Breast epithelium (tissue), 4 donors: ENCODE data around the gene CYP2D6. TPM values are rescaled to one million over a fixed set of nuclear protein-coding genes. Genes with fewer than 3 reads are reported as not detected.

Experiments
- DNase-seq, 2 donors: peaks; one replicate each; pipeline ENCODE4 v3.0.0-alpha.2; 2019; ENCODE audit warnings: low spot score in 2 of 2
- H3K27ac ChIP-seq, 2 donors: fragments of 200-600 bp; sonication (generic) in 1 of 2; one replicate each; pipeline ENCODE4 v1.5.1; 2016 to 2019; ENCODE audit warnings: mild to moderate bottlenecking in 1 of 2
- H3K27me3 ChIP-seq, 2 donors: fragments of 200-600 bp; sonication (generic) in 1 of 2; one replicate each; pipeline versions ENCODE4 v1.5.1 to v1.6.0; 2017 to 2019; ENCODE audit warnings: control low read depth in 1 of 2, mild to moderate bottlenecking in 1 of 2
- H3K36me3 ChIP-seq: fragments of 200-600 bp; one replicate; pipeline ENCODE4 v1.5.1; 2019
- H3K4me1 ChIP-seq, 2 donors: fragments of 200-600 bp; sonication (generic); one replicate each; pipeline ENCODE4 v1.5.1; 2016 to 2019; ENCODE audit warnings: control low read depth in 1 of 2
- H3K4me3 ChIP-seq, 3 donors: fragments of 200-600 bp; sonication (generic); 1 replicate in 2 of 3; 2 replicates in 1 of 3; pipeline ENCODE4 v1.5.1; 2016 to 2019; ENCODE audit warnings: mild to moderate bottlenecking in 3 of 3, moderate library complexity in 2 of 3
- H3K9me3 ChIP-seq, 2 donors: fragments of 200-600 bp; sonication (generic) in 1 of 2; one replicate each; pipeline ENCODE4 v1.5.1; 2016 to 2019; ENCODE audit warnings: control low read depth in 1 of 2
- POLR2A ChIP-seq: fragments of 450-650 bp; IDR thresholded peaks from one replicate; pipeline ENCODE4 v1.6.1; 2016; ENCODE audit warnings: antibody characterized with exemption, mild to moderate bottlenecking, moderate library complexity
- POLR2AphosphoS5 ChIP-seq, 3 donors: sonication (generic); formaldehyde crosslinking; IDR thresholded peaks; one replicate each; pipeline ENCODE4 v1.6.1; 2017; ENCODE audit warnings: antibody characterized with exemption in 3 of 3
- intact Hi-C: fragments of 100-400 bp; cut with DNase I; formaldehyde crosslinking; loops from one replicate; pipeline ENCODE4 v1.15.1; 2023; ENCODE audit warnings: low total_unique reads
- total RNA-seq, 3 donors: library from RNA; depleted of rRNA; stranded (reverse); fragments of >200 nt; gene quantifications; one replicate each; pipeline ENCODE4 v1.1.0, GENCODE V29; 2016
- TF ChIP-seq, protein P1 (sequence below), 3 donors: fragments of 450-650 bp; IDR thresholded peaks; one replicate each; pipeline ENCODE4 v1.5.1; 2016 to 2017; ENCODE audit warnings: antibody characterized with exemption in 3 of 3, mild to moderate bottlenecking in 3 of 3, moderate library complexity in 3 of 3

Gene CYP2D6
- total RNA-seq, 3 donors from 2014 or later: 0.16 to 2.0 (median 0.73) TPM

DNA sequence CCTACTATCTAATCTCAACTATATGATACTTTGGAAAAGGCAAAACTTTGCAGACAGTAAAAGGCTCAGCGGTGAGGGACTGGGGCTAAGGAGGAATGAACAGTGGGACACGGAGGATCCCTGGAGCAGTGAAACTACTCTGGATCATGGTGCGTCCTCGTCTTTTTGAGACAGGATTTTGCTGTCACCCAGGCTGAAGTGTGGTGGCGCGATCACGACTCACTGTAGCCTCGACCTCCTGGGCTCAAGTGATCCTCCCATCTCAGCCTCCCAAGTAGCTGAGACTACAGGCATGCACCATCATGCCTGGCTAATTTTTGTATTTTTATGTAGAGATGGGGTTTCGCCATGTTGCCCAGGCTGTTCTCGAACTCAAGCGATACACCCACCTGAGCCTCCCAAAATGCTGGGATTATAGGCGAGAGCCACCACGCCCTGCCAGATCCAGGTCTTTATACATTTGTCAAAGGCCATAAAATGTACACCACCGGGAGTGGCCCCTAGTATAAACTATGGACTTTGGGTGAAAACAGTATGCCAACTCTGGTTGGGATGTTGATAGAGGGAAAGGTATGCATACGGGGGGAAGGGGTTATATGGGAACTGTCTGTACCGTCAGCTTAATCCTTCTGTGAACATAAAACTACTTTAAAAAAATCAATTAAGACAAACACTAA is 28.0 kb upstream of the CYP2D6 start:
- H3K9me3 ChIP-seq: no peaks in the 10 kb centered on the region
- no peaks in the 10 kb centered on the region for H3K4me1 ChIP-seq
- no peak overlapping the region for H3K27ac ChIP-seq
- intact Hi-C loops: no loop called here
- no peak for DNase-seq
- H3K4me3 ChIP-seq: no peak overlapping the region
- no peaks in the 10 kb centered on the region for H3K27me3 ChIP-seq
- TF ChIP-seq POLR2AphosphoS5 (IDR thresholded peaks at IDR 0.05): no peak
- TF ChIP-seq POLR2A: no peak
- TF ChIP-seq, protein P1, sequence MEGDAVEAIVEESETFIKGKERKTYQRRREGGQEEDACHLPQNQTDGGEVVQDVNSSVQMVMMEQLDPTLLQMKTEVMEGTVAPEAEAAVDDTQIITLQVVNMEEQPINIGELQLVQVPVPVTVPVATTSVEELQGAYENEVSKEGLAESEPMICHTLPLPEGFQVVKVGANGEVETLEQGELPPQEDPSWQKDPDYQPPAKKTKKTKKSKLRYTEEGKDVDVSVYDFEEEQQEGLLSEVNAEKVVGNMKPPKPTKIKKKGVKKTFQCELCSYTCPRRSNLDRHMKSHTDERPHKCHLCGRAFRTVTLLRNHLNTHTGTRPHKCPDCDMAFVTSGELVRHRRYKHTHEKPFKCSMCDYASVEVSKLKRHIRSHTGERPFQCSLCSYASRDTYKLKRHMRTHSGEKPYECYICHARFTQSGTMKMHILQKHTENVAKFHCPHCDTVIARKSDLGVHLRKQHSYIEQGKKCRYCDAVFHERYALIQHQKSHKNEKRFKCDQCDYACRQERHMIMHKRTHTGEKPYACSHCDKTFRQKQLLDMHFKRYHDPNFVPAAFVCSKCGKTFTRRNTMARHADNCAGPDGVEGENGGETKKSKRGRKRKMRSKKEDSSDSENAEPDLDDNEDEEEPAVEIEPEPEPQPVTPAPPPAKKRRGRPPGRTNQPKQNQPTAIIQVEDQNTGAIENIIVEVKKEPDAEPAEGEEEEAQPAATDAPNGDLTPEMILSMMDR (IDR thresholded peaks at IDR 0.05): no peak
- no peaks in the 10 kb centered on the region for H3K36me3 ChIP-seq

DNA sequence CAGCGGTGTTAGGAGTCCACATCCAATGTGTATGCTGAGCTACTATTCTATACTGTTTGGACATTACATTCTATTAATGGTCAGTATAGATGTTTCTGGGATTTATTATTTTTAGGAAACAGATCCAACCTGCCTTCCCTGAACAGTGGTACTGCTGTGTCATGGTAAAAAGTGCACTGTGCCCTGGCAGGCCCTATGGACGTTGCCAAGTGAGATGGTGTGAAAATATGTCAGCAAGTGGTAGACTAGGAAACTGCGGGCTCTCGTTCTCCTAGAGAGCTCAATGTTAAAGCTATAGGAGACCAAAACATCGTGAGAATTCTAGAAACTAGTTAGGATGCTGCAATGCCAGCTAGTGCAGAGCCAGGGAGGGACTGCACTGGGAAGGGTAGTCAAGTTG is 26.0 kb upstream of the CYP2D6 start:
- no peak overlapping the region for H3K4me3 ChIP-seq
- no peak for DNase-seq
- TF ChIP-seq POLR2AphosphoS5 (IDR thresholded peaks at IDR 0.05): no peak
- TF ChIP-seq, protein P1 (IDR thresholded peaks at IDR 0.05): no peak
- no peak for TF ChIP-seq POLR2A
- H3K9me3 ChIP-seq: no peaks in the 10 kb centered on the region
- no peaks in the 10 kb centered on the region for H3K27me3 ChIP-seq
- H3K4me1 ChIP-seq: no peaks in the 10 kb centered on the region
- intact Hi-C loops: no loop called here
- H3K27ac ChIP-seq: no peak overlapping the region
- no peaks in the 10 kb centered on the region for H3K36me3 ChIP-seq

DNA sequence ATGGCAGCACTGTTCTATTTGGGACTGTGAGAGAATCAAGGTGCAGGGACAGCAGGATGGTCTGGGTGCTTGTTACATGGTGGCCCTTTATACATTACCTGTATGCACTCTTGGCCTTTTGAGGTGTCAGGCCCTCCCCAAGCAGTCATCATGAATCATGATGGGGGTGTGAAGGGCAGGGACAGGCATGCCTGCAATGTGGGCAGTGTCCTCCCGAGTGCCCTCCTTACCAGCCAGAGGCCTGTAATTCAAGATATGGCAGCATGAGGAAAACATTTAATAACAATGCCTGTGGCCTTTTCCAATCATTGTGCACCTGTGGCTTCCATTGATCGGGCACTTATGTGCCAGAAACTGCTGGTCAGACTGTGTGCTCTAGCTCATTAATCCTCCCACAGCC is 25.5 kb upstream of the CYP2D6 start:
- intact Hi-C loops: no loop called here
- no peak for TF ChIP-seq POLR2AphosphoS5 (IDR thresholded peaks at IDR 0.05)
- TF ChIP-seq POLR2A: no peak
- TF ChIP-seq, protein P1 (IDR thresholded peaks at IDR 0.05): no peak
- H3K9me3 ChIP-seq: no peaks in the 10 kb centered on the region
- H3K4me3 ChIP-seq: no peak overlapping the region
- H3K27me3 ChIP-seq: no peaks in the 10 kb centered on the region
- H3K27ac ChIP-seq: no peak overlapping the region
- H3K4me1 ChIP-seq: no peaks in the 10 kb centered on the region
- no peaks in the 10 kb centered on the region for H3K36me3 ChIP-seq
- DNase-seq: no peak

DNA sequence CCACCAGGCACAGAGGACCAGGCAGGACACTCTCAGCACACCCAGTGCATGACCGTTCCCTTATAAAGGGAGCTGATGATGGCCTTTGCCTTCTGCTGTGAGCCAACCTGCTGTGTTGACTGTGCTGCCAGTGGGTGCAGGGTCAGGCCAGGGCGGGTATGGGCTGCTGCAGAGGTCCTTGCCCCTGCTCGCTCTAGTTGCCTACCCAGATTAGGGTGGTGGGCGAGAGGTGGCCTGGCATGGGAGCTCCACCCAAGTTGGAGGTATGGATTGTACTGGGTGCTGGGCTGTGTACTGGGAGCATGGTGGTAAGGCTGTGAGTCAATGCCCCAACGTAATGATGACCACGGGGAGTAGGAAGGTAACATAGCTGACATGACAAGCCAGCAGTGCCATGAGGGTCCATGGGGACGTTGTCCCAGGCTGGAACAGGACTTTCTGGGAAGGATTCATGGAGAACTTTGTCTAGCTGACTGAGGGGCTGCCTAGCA is 24.5 kb upstream of the CYP2D6 start:
- intact Hi-C loops: no loop called here
- Histone ChIP-seq H3K9me3 (no peaks in the 10 kb centered on the region), H3K27ac (no peak overlapping the region), H3K36me3 (no peaks in the 10 kb centered on the region), H3K4me1 (no peaks in the 10 kb centered on the region), H3K27me3 (no peaks in the 10 kb centered on the region), H3K4me3 (no peak overlapping the region)
- DNase-seq: no peak
- TF ChIP-seq POLR2AphosphoS5 (IDR thresholded peaks at IDR 0.05) (no peak), POLR2A (no peak)
- TF ChIP-seq, protein P1 (IDR thresholded peaks at IDR 0.05): no peak

DNA sequence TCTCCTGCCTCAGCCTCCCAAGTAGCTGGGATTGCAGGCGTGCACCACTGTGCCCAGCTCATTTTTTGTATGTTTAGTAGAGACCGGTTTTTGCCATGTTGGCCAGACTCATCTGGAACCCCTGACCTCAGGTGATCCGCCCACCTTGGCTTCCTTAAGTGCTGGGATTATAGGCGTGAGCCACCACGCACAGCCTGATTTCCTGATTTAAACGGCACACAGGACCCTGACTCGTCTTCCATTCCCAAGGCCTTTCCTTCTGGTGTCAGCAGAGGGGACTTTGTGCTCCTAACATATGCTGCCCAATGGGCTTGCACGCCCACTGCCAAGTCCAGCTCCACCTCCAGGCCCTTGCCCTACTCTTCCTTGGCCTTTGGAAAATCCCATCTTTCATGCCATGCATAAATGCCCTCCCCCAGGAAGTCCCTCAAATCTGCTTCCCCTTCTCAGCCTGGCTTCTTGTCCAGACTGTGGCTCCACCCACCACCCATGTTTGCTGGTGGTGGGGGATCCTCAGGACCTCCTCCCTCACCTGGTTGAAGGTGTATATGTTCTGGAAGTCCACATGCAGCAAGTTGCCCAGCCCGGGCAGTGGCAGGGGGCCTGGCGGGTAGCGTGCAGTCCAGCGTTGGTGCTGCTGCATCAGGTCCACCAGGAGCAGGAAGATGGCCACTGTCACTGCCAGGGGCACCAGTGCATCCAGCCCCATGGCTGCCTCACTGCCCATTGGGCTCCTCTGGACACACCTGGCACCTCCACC is 23.9 kb upstream of the CYP2D6 start:
- H3K4me1 ChIP-seq: no peaks in the 10 kb centered on the region
- no peaks in the 10 kb centered on the region for H3K9me3 ChIP-seq
- DNase-seq: no peak
- H3K27ac ChIP-seq: no peak overlapping the region
- no peaks in the 10 kb centered on the region for H3K36me3 ChIP-seq
- no peak overlapping the region for H3K4me3 ChIP-seq
- intact Hi-C loops: no loop called here
- TF ChIP-seq POLR2A (no peak), POLR2AphosphoS5 (IDR thresholded peaks at IDR 0.05) (no peak)
- TF ChIP-seq, protein P1 (IDR thresholded peaks at IDR 0.05): no peak
- H3K27me3 ChIP-seq: no peaks in the 10 kb centered on the region
